AML-193 (cell line): ENCODE results near the gene MAML1.
"Not testable (repeated sequence)": the region's sequence is repeated elsewhere in the genome, so short reads cannot be mapped to it uniquely, and the experiment has no call there.

Experiments used
- DNase-seq, 2 experiments: peaks; one replicate each; lab custom pipeline; 2025; lab: John Stamatoyannopoulos, UW

MAML1 gene

DNA sequence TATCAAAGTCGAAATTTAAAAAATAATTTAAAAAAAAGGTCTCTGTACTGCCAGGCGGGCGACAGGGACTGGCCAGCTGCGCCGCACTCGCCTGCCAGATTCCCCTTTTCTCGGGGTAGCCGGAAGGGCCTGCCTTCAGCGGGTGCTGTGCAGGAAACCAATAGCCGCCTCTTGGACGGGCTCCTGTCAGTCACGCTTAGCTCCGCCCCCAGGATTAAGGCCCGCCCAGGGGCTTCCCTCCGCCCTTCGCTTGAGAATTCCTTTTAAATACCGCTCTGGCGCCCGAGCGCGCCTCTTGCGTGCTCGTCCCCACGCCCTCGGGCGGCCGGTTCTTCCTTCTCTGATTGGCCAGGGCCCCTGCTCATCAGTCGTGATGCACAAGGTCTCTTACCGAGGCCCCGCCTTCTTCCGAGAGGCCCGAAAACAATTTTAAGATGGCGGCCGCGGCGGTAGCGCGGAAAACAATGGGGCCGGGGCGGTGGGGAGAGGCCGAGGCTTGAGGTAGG, at the start of gene MAML1:
TSS of gene MAML1 (plus strand) at position 411 of the 506 bp plus-strand sequence. CDS start 291 bp downstream, outside the sequence.
- DNase-seq = peak; percentile 99

DNA sequence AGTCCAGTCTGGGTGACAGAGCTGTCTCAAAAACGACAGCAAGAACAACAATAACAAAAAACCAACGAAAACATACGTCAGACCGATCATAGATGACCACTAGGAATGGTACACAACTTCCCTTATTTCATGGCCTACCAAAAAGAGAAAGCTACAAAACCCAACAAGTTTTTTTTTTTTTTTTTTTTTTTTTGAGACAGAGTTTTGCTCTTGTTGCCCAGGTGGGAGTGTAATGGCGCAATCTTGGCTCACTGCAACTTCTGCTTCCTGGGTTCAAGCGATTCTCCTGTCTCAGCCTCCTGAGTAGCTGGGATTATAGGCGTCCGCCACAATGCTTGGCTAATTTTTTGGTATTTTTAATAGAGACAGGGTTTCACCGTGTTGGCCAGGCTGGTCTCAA, 43.4 kb upstream of the MAML1 start:
- DNase-seq = not testable (repeated sequence)

- DNase-seq = no peak
Observed at GRCh38 chr5:179694561-179694960, 38.1 kb upstream of the MAML1 start.

GRCh38 chr5:179696603-179697002, 36.0 kb upstream of the MAML1 start:
- peak; percentile 20 to 21 for DNase-seq

DNA sequence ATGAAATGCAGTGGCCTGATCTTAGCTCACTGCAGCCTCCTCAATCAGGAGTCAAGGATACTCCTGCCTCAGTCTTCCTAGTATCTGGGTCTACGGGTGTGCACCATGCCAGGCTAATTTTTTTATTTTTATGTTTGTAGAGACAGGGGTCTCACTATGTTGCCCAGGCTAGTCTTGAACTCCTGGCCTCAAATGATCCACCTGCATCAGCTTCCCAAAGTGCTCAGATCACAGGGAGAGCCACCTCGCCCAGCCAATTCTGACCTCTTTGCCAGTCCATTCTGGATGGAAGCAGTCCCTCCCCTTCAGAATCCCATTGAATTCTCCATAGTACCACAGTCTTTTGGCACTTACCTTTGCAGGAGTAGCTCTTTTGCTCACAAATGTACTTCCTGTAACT, 35.5 kb upstream of the MAML1 start:
- no peak for DNase-seq

DNA sequence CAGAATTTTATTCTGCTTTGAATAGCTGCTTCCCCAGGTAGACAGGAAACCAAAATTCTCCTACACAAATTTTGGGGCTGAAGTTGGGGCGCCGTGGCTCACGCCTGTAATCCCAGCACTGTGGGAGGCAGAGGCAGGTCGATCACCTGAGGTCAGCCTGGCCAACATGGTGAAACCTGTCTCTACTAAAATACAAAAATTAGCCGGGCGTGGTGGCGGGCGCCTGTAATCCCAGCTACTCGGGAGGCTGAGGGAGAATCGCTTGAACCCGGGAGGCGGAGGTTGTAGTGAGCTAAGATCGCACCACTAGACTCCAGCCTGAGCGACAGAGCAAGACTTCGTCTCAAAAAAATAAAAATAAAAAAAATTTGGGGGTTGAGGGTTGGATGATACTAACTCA, 35.1 kb upstream of the MAML1 start:
- DNase-seq = not testable (repeated sequence)

DNA sequence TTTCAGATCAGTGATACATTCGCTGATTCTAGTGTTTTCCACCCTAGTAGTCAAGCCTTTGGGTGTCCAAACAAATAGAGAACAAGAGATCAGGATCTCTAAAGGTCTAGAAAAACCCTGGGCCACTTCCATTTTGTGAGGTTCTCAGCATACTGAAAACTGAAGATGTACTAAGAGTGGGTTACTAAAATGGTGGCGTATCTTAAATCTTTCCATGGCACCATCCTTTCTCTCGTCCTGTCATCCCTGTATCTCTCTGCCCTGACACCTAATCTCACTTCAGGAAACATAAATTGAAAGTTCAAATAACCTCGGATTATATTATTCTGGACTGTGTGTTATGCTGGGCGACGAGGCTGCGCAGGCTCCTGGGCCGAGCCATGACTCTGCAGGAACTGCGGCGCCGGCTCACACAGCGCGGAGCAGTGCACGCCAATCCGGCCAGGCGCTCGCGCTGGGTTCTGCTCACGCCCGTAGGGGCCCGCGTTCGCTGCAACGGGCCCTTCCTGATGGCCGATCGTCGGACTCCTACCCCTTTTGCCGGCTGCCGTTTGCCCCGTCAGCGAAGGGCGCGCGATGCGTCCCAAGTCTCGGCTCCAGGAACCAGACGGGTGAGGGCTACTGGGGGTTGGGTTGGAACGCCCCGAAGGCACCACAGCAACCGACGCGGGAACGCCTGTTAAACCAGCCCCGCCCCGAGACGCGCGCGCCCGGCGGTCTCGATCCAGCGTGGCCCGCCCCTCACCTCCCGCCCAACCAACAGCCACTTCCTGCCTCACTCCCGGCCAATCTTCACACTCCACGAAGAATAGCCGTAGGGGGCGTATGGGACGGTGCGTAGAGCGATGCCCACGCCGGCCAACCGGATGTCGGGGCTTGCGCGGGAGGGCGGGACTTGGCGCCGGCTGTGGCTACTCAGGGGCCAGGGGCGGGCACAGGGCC, 34.4 kb upstream of the MAML1 start:
- DNase-seq = peak; percentile 97 to 98

- DNase-seq = no peak
Observed at GRCh38 chr5:179698935-179699615, 33.5 kb upstream of the MAML1 start, which contains the start of gene CANX. Gene CANX, plus strand, starts transcription at chr5:179698967. Its CDS starts 6,715 bp downstream, at chr5:179705682.

DNA sequence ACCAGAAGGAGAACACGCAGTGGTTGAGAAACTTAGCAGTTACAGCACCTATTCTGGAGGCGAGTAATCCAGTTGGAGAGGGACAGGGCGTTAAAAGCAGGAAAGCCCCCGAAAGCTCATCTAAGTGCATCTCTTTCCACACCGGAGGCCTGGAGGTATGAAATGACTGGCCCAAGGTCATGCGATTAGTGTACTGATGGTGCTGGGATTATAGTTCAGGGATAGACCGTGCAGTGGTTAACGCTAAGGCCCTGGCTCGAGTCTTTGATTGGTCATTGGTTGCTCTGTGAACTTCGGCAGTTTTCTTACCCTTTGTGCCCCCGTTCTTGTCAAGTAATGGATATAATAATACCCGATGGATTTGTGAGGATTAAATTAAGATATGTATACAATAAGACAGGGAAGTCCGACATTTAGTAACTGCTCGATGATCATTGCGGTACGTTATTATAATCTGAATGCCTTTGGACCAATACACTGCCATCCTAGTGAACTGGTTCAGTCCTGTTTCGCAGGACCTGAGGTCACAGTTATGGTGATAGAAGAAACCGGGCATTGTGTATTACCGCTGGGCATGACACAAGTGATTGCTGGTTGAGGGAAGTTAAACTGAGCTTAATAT, 32.9 kb upstream of the MAML1 start:
- peak; percentile 31 to 38 for DNase-seq

GRCh38 chr5:179700401-179700918, 32.2 kb upstream of the MAML1 start:
- DNase-seq = peak; percentile 39 to 41

DNA sequence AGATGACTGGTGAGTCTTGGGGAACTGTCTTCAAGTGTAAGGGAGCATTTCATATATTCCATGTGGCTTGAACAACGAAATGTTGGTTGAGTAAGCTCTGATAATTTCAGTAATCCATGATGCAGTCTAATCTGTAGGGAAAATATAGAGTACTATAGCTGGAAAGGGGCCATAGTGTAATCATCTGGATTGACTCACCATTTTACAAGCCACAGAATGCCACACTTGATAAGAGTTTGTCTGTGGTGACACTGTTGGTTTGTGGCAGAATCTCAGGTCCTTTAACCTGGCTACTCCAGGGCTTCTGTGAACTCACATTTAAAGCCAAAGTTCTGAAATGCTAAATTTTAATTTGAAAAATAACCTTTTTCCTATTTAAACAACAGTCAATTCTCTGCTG, 16.3 kb upstream of the MAML1 start:
- no peak for DNase-seq

DNA sequence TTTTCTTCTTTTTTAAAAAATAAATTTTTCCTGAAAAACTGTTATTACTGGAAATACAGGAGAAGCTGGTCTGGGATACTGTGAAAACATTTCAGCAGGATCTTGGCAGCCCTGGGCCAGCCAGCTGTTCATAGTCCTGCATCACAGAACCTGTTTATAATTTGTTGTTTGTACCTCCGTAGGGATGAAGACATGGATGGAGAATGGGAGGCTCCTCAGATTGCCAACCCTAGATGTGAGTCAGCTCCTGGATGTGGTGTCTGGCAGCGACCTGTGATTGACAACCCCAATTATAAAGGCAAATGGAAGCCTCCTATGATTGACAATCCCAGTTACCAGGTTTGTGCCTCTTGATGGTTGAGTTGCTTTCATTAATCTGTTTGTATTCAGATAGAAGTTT, 12.4 kb upstream of the MAML1 start:
- no peak for DNase-seq

GRCh38 chr5:179724163-179724562, 8.5 kb upstream of the MAML1 start:
- DNase-seq = no peak

- DNase-seq = no peak
Observed at GRCh38 chr5:179727106-179727505, 5.5 kb upstream of the MAML1 start.

GRCh38 chr5:179729303-179729702, 3.3 kb upstream of the MAML1 start:
- DNase-seq = no peak

- no peak for DNase-seq
Observed at GRCh38 chr5:179729727-179730126, 2.9 kb upstream of the MAML1 start.

GRCh38 chr5:179730356-179730755, 2.3 kb upstream of the MAML1 start:
- no peak for DNase-seq

DNA sequence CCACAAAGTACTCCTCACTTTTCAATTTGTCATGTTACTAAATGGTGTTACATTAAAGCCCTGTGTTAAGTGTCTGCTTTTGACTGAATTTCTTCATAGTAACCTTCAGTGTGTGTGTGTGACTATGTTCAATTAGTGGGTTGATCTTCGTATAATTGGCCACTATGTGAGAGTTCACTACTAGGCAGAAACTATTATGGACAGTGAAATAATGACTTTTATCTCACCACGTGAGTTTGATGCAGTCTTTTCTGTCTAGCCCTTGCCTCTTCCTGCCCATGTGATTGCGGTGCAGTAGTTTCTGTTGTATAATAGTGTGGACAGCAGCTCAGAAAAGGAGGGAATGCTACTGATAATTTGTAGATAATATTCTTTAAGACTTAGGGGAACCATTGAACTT, 1.8 kb upstream of the MAML1 start:
- DNase-seq = no peak

DNA sequence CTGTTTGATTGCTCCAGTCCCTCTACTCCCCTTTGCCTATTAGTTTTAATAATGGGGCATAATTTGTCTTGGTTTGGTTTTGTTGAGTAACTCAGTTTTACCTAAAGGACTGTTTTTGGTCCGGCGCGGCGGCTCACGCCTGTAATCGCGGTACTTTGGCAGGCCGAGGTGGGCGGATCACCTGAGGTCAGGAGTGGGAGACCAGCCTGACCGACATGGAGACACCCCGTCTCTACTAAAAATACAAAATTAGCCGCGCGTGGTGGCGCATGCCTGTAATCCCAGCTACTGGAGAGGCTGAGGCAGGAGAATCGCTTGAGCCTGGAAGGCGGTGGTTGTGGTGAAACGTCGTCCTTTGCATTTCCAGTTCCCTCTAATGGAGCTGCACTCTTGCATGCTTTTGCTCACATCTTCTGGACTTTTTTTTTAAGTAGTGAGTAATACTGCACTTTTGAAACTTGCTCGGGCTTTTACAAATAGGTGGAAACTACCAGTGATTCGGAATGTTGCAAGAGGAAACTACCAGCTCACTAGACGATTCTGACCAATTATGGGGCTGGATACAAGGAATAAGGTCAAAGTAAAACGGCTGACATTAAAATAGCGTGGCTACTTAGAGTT, 721 bp upstream of the MAML1 start:
- DNase-seq = peak; percentile 93 to 96

- no peak for DNase-seq
Observed at GRCh38 chr5:179732918-179733771, 523 bp downstream of the MAML1 start.

GRCh38 chr5:179733772-179734126, 1.1 kb downstream of the MAML1 start:
- no peak for DNase-seq
